ENCODE measurements around the gene KDM6B. TPM values are rescaled to one million over a fixed set of nuclear protein-coding genes. Genes with fewer than 3 reads are reported as not detected.

The KDM6B gene
- total RNA-seq, 4 donors from 2014 or later: 4.8 to 52.8 (median 34.6) TPM

DNA sequence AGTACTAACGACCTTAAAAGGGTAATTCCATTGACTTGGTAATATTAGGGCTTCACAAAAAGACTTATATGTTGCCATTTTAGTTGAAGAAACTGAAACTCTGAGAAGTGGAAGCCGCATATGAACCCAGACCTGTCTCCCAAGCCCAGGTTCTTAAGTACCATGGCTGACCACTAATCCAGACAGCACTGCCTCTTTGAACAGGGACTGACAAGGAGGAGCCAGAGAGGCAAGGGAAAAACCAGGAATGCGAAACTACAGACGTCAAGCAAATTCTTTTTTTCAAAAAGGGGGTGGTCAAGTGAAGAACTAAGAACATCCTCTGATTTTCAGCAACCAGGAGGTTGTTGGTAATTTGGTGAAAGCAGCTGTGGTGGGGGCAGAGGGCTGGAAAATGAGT, 39.0 kb downstream of the KDM6B start:
- ATAC-seq (ENCODE audit: low FRiP score) (no peak), DNase-seq (ENCODE audit: low spot score) (no peak)

GRCh38 chr17:7875804-7876370, 41.9 kb downstream of the KDM6B start:
- DNase-seq (ENCODE audit: low spot score): no peak
- no peak for ATAC-seq (ENCODE audit: low FRiP score)
- TF ChIP-seq, protein P1, sequence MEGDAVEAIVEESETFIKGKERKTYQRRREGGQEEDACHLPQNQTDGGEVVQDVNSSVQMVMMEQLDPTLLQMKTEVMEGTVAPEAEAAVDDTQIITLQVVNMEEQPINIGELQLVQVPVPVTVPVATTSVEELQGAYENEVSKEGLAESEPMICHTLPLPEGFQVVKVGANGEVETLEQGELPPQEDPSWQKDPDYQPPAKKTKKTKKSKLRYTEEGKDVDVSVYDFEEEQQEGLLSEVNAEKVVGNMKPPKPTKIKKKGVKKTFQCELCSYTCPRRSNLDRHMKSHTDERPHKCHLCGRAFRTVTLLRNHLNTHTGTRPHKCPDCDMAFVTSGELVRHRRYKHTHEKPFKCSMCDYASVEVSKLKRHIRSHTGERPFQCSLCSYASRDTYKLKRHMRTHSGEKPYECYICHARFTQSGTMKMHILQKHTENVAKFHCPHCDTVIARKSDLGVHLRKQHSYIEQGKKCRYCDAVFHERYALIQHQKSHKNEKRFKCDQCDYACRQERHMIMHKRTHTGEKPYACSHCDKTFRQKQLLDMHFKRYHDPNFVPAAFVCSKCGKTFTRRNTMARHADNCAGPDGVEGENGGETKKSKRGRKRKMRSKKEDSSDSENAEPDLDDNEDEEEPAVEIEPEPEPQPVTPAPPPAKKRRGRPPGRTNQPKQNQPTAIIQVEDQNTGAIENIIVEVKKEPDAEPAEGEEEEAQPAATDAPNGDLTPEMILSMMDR (IDR thresholded peaks at IDR 0.05): no peak

More for the DNA sequence above, 39.0 kb downstream of the KDM6B start:
- TF ChIP-seq, protein P1 (IDR thresholded peaks at IDR 0.05): no peak

- no peak for ATAC-seq (ENCODE audit: low FRiP score)
- TF ChIP-seq, protein P1 (IDR thresholded peaks at IDR 0.05): no peak
- DNase-seq (ENCODE audit: low spot score): no peak
Measured at GRCh38 chr17:7878234-7878633, 44.2 kb downstream of the KDM6B start.

- no peak for ATAC-seq (ENCODE audit: low FRiP score)
Measured at GRCh38 chr17:7880076-7880868, 46.3 kb downstream of the KDM6B start.

DNA sequence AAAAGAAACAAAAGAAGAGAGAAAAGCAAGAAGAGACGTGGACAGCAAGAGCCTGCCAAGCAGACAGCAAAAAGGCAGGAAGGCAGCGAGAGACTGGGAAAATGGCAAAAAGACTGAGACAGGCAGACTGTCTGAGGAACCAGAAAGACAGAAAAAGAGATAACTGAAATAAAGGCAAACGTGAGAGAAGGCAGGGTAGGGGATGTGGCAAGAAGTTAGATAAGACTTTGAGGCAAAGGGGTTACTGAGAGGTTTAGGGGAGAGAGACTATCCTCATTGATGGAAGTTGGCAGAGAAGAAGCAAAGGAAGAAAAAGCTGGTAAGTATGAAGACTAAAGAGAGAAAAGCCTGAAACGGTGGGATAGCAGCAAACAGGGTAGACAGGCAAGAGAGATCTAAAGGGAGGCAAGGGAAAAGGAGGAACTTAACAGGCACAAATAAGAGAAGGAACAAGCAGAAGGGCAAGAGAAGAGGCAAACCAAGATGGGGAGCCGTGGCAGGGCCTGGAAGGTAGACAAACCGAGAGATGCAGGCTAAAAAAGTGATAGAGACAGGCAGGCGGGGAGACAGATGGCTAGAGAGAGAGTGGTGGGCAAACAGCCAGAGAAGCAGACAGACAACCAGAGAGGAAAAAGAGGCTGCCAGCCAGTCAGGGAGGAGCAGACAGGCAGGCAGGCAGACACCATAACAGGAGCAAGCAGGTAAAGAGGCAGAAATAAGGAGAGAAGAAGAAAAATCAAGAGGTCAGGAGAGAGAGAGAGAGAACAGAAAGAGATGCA, 47.4 kb downstream of the KDM6B start:
- DNase-seq (ENCODE audit: low spot score): no peak
- ATAC-seq (ENCODE audit: low FRiP score): no peak
- TF ChIP-seq, protein P1 (IDR thresholded peaks at IDR 0.05): no peak

More at GRCh38 chr17:7880076-7880868, 46.3 kb downstream of the KDM6B start:
- DNase-seq (ENCODE audit: low spot score): no peak
- TF ChIP-seq, protein P1 (IDR thresholded peaks at IDR 0.05): no peak

- DNase-seq (ENCODE audit: low spot score) (no peak), ATAC-seq (ENCODE audit: low FRiP score) (no peak)
- TF ChIP-seq, protein P1 (IDR thresholded peaks at IDR 0.05): no peak
Measured at GRCh38 chr17:7882068-7882467, 48.1 kb downstream of the KDM6B start.

Measured in omental fat pad (tissue), 4 donors.